Suprapubic skin (tissue), 4 donors: ENCODE results near the gene C19orf73. TPM values are rescaled to one million over a fixed set of nuclear protein-coding genes. Genes with fewer than 3 reads are reported as not detected.

Experiments used
- DNase-seq, 2 donors: peaks; one replicate each; pipeline ENCODE4 v3.0.0-alpha.2; 2019; ENCODE audit warnings: low spot score in 2 of 2
- H3K27ac ChIP-seq: fragments of 200-600 bp; sonication (generic); one replicate; pipeline ENCODE4 v1.5.1; 2019
- H3K27me3 ChIP-seq: fragments of 200-600 bp; sonication (generic); one replicate; pipeline ENCODE4 v1.5.1; 2019
- H3K36me3 ChIP-seq: fragments of 200-600 bp; sonication (generic); one replicate; pipeline ENCODE4 v1.5.1; 2019
- H3K4me1 ChIP-seq: fragments of 200-600 bp; sonication (generic); one replicate; pipeline ENCODE4 v1.5.1; 2019
- H3K4me3 ChIP-seq: fragments of 200-600 bp; sonication (generic); one replicate; pipeline ENCODE4 v1.5.1; 2019; ENCODE audit warnings: mild to moderate bottlenecking
- H3K9me3 ChIP-seq: fragments of 200-600 bp; sonication (generic); one replicate; pipeline ENCODE4 v1.5.1; 2019
- CTCF ChIP-seq, 2 donors: fragments of 200-600 bp in 1 of 2; fragments of 450-650 bp in 1 of 2; sonication (generic) in 1 of 2; IDR thresholded peaks; one replicate each; pipeline ENCODE4 v1.5.1; 2016 to 2019; ENCODE audit warnings: antibody characterized with exemption in 2 of 2, mild to moderate bottlenecking in 1 of 2, moderate library complexity in 1 of 2
- EP300 ChIP-seq: sonication (generic); formaldehyde crosslinking; IDR thresholded peaks from one replicate; pipeline ENCODE4 v1.6.1; 2017; ENCODE audit warnings: antibody characterized with exemption
- POLR2A ChIP-seq, 2 donors: fragments of 450-650 bp; IDR thresholded peaks; one replicate each; pipeline ENCODE4 v1.6.1; 2017; ENCODE audit warnings: antibody characterized with exemption in 2 of 2, mild to moderate bottlenecking in 2 of 2, moderate library complexity in 2 of 2
- POLR2AphosphoS5 ChIP-seq, 3 donors: sonication (generic); formaldehyde crosslinking; IDR thresholded peaks; one replicate each; pipeline ENCODE4 v1.6.1; 2017; ENCODE audit warnings: antibody characterized with exemption in 3 of 3
- WGBS: methylation state at CpG from one replicate; pipeline ENCODE4 v1.1.5; 2018; 5-methylcytosine and 5-hydroxymethylcytosine counted together
- total RNA-seq, 4 donors: library from RNA; depleted of rRNA; stranded (reverse); fragments of >200 nt; gene quantifications; one replicate each; pipeline ENCODE4 v1.1.0, GENCODE V29; 2016

The C19orf73 gene
- total RNA-seq, 4 donors from 2014 or later = 5.2 to 9.3 (median 5.9) TPM; not detected in 1

DNA sequence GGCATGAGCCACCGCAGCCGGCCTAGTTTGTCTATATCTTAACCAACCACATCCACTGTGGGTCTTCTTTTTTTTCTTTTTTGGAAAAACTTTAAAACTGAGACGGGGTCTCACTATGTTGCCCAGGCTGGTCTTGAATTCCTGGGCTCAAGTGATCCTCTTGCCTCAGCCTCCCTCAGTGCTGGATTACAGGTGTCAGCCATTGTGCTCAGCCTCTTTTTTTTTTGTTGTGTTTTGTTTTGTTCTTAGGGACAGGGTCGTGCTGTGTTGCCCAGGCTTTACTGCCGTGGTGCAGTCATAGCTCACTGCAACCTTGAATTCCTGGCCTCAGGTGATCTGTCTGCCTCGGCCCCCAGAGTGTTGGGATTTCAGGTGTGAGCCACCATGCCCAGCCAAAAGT lies 26.3 kb downstream of the C19orf73 start:
- Histone ChIP-seq H3K4me1 (peaks cover 12% of the 10 kb centered on the region), H3K27ac (no peak overlapping the region), H3K27me3 (no peaks in the 10 kb centered on the region), H3K36me3 (peaks cover 83% of the 10 kb centered on the region), H3K9me3 (no peaks in the 10 kb centered on the region), H3K4me3 (no peak overlapping the region)
- TF ChIP-seq POLR2A (IDR thresholded peaks at IDR 0.05) (no peak), POLR2AphosphoS5 (IDR thresholded peaks at IDR 0.05) (no peak), EP300 (no peak), CTCF (IDR thresholded peaks at IDR 0.05) (no peak)
- no peak for DNase-seq
- 89% methylated on average over 6 of the region's 6 CpGs for WGBS

- Histone ChIP-seq H3K4me1 (peaks cover 21% of the 10 kb centered on the region), H3K4me3 (no peak overlapping the region), H3K36me3 (peaks cover 81% of the 10 kb centered on the region), H3K27me3 (no peaks in the 10 kb centered on the region), H3K9me3 (no peaks in the 10 kb centered on the region), H3K27ac (no peak overlapping the region)
- no peak for DNase-seq
- 90% methylated on average over 17 of the region's 17 CpGs for WGBS
- TF ChIP-seq POLR2AphosphoS5 (IDR thresholded peaks at IDR 0.05) = no peak
- no peak for TF ChIP-seq EP300
- no peak for TF ChIP-seq CTCF (IDR thresholded peaks at IDR 0.05)
- TF ChIP-seq POLR2A (IDR thresholded peaks at IDR 0.05) = no peak
Observed at GRCh38 chr19:49091391-49092038, 27.4 kb downstream of the C19orf73 start.

GRCh38 chr19:49086296-49086695 lies 32.6 kb downstream of the C19orf73 start:
- H3K27me3 ChIP-seq = no peaks in the 10 kb centered on the region
- 33% methylated on average over 11 of the region's 11 CpGs for WGBS
- TF ChIP-seq CTCF (IDR thresholded peaks at IDR 0.05) (no peak), POLR2A (IDR thresholded peaks at IDR 0.05) (no peak), EP300 (no peak), POLR2AphosphoS5 (IDR thresholded peaks at IDR 0.05) (no peak)
- H3K4me1 ChIP-seq = peaks cover 29% of the 10 kb centered on the region
- H3K9me3 ChIP-seq = no peaks in the 10 kb centered on the region
- H3K4me3 ChIP-seq = peak overlapping the region; percentile 73
- DNase-seq = no peak
- no peak overlapping the region for H3K27ac ChIP-seq
- peaks cover 32% of the 10 kb centered on the region for H3K36me3 ChIP-seq

DNA sequence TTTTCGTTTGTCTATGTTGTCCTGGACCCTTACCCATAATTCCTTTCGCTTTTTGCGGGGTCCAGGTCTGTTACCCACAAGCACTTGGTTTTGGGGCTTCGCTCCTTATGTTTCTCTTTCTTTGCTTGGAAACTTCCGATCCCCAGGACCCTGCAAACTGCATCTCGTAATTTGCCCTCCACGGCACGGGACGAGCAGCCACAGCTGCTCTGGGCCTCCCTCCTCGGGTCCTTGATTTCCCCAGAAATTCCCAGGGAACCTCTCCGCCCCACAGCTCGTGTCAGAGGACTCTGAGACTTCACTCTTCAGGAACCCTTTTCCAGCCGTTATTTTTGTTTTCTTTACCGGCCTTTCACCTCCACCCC lies 33.1 kb downstream of the C19orf73 start:
- DNase-seq = no peak
- TF ChIP-seq POLR2AphosphoS5 (IDR thresholded peaks at IDR 0.05) (no peak), POLR2A (IDR thresholded peaks at IDR 0.05) (no peak), CTCF (IDR thresholded peaks at IDR 0.05) (no peak), EP300 (no peak)
- H3K9me3 ChIP-seq = no peaks in the 10 kb centered on the region
- H3K36me3 ChIP-seq = peaks cover 27% of the 10 kb centered on the region
- 1% methylated on average over 14 of the region's 14 CpGs for WGBS
- H3K4me1 ChIP-seq = peaks cover 29% of the 10 kb centered on the region
- no peaks in the 10 kb centered on the region for H3K27me3 ChIP-seq
- H3K4me3 ChIP-seq = peak overlapping the region; percentile 73
- H3K27ac ChIP-seq = peak overlapping the region; percentile 88

DNA sequence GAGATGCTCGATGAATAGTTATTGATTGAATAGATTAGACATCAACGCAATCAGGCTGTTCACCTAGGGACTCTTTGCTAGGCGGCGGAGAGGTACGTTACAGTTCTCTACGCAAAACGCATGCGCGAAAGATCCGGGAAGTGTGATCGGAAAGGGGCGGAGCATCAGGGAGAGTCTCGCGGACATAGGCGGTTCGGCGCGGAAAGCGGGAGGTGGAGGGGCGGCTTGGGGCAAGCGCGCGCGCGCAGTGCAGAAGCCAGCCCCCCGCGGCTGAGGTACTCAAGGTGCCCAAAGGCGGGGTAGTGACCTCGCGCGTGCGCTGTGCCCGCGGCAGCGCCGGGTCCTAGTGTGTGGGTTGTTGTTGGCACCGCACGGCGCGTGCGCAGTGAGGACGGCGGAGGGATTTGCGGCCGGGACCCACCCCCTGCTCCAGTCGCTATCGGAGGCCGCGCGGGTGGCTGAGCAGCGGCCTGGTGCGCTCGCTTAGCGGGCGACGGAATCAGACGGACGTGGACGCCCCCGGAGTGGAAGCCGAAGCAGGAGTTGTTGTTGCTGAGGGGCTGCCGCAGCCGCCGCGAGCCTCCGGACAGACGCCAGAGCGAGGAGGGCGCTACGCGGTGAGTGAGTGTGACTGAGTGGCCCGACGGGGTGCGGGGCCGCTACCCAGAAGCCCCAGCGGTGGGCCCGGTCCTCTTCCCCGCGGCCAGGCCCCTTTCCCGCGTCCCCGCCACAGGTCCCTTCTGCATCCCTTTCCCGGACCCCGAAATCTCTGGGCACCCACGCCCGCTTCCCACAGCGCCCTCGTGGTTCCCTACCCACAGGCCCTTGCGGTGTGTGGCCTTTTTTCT lies 33.7 kb downstream of the C19orf73 start, which contains the start of gene SNRNP70:
Gene SNRNP70 (plus strand): TSS at position 432 of the 848 bp plus-strand sequence. CDS start 964 bp downstream, outside the sequence.
- peak; percentile 99 for DNase-seq
- TF ChIP-seq POLR2AphosphoS5 (IDR thresholded peaks at IDR 0.05) (peak; percentile 79 to 94 (median 89)), CTCF (IDR thresholded peaks at IDR 0.05) (no peak), POLR2A (IDR thresholded peaks at IDR 0.05) (peak; percentile 51 to 89), EP300 (no peak)
- Histone ChIP-seq H3K36me3 (peaks cover 21% of the 10 kb centered on the region), H3K9me3 (no peaks in the 10 kb centered on the region), H3K27ac (peak within 1 kb of the TSS; percentile 88), H3K4me3 (peak within 1 kb of the TSS; percentile 73), H3K4me1 (peaks cover 29% of the 10 kb centered on the region), H3K27me3 (no peaks in the 10 kb centered on the region)
- under 1% methylated on average over 55 of the region's 89 CpGs for WGBS
